SK-N-SH treated with all-trans-retinoic acid at 6 μM for 48 hours (cell line): ENCODE measurements around the gene SYCP2.
"Not testable (repeated sequence)": the region's sequence is repeated elsewhere in the genome, so short reads cannot be mapped to it uniquely, and the experiment has no call there.

Source experiments
- ATAC-seq: fragments of 200-7000 bp; cut with Tn5 transposase; 3 replicates; pipeline ENCODE4 v1.9.1; 2020; ENCODE audit warnings: mild to moderate bottlenecking, moderate library complexity
- ARNTL ChIP-seq: fragments of 450-650 bp; formaldehyde crosslinking; IDR thresholded peaks from 2 replicates; pipeline ENCODE4 v1.5.0; 2020; ENCODE audit warnings: low read depth, mild to moderate bottlenecking, moderate library complexity, borderline replicate concordance
- CSDC2 ChIP-seq: fragments of 250-450 bp; sonication (Bioruptor Pico); IDR thresholded peaks from 2 replicates; pipeline ENCODE4 v1.5.0; 2020; ENCODE audit warnings: mild to moderate bottlenecking, moderate library complexity
- CSRNP3 ChIP-seq: fragments of 250-450 bp; sonication (Bioruptor Pico); IDR thresholded peaks from 2 replicates; pipeline ENCODE4 v1.5.1; 2021; ENCODE audit warnings: mild to moderate bottlenecking, moderate library complexity
- ESRRG ChIP-seq: fragments of 250-450 bp; sonication (Bioruptor Pico); IDR thresholded peaks from 2 replicates; pipeline ENCODE4 v1.6.1; 2021; ENCODE audit warnings: mild to moderate bottlenecking
- PATZ1 ChIP-seq: fragments of 250-450 bp; sonication (Bioruptor Pico); IDR thresholded peaks from 2 replicates; pipeline ENCODE4 v1.8.0; 2020; ENCODE audit warnings: mild to moderate bottlenecking, moderate library complexity, borderline replicate concordance
- POU6F1 ChIP-seq: fragments of 250-450 bp; sonication (Bioruptor Pico); IDR thresholded peaks from 2 replicates; pipeline ENCODE4 v1.8.0; 2021; ENCODE audit warnings: low read depth, mild to moderate bottlenecking, moderate library complexity, borderline replicate concordance
- PPARA ChIP-seq: fragments of 250-450 bp; sonication (Bioruptor Pico); IDR thresholded peaks from 2 replicates; pipeline ENCODE4 v1.5.0; 2020; ENCODE audit warnings: mild to moderate bottlenecking, borderline replicate concordance
- RARB ChIP-seq: fragments of 250-450 bp; sonication (Bioruptor Pico); IDR thresholded peaks from 2 replicates; pipeline ENCODE4 v1.8.0; 2021; ENCODE audit warnings: mild to moderate bottlenecking, moderate library complexity
- SNAI2 ChIP-seq: fragments of 250-450 bp; sonication (Bioruptor Pico); IDR thresholded peaks from 2 replicates; pipeline ENCODE4 v1.5.0; 2020; ENCODE audit warnings: mild to moderate bottlenecking, moderate library complexity
- TOX ChIP-seq: fragments of 250-450 bp; sonication (Bioruptor Pico); IDR thresholded peaks from 2 replicates; pipeline ENCODE4 v1.8.0; 2021; ENCODE audit warnings: mild to moderate bottlenecking, moderate library complexity, borderline replicate concordance
- TSHZ2 ChIP-seq: fragments of 250-450 bp; sonication (Bioruptor Pico); IDR thresholded peaks from 2 replicates; pipeline ENCODE4 v1.5.0; 2020; ENCODE audit warnings: mild to moderate bottlenecking, moderate library complexity
- ZC3H10 ChIP-seq: fragments of 250-450 bp; sonication (Bioruptor Pico); IDR thresholded peaks from 2 replicates; pipeline ENCODE4 v1.5.1; 2021; ENCODE audit warnings: mild to moderate bottlenecking, moderate library complexity
- ZFP3 ChIP-seq: fragments of 250-450 bp; sonication (Bioruptor Pico); IDR thresholded peaks from 2 replicates; pipeline ENCODE4 v1.5.0; 2020; ENCODE audit warnings: mild to moderate bottlenecking, moderate library complexity
- ZNF565 ChIP-seq: fragments of 450-650 bp; formaldehyde crosslinking; conservative IDR thresholded peaks from 2 replicates; pipeline ENCODE4 v1.5.0; 2020; ENCODE audit warnings: low read depth, mild to moderate bottlenecking, moderate library complexity
- ZNF70 ChIP-seq: fragments of 450-650 bp; formaldehyde crosslinking; IDR thresholded peaks from 2 replicates; pipeline ENCODE4 v1.5.0; 2020; ENCODE audit warnings: mild to moderate bottlenecking, moderate library complexity

SYCP2 gene

GRCh38 chr20:59958626-59959025, 25.2 kb upstream of the SYCP2 start:
- ATAC-seq = no peak
- TF ChIP-seq ZNF70 (no peak), ZNF565 (CRISPR knock-in tag) (no peak), SNAI2 (no peak), PPARA (CRISPR knock-in tag) (no peak)

GRCh38 chr20:59958123-59958522, 24.7 kb upstream of the SYCP2 start, which contains the start of gene CDH26:
Gene CDH26 (plus strand): TSS chr20:59958423. CDS start chr20:59958727, 304 bp downstream.
- ATAC-seq = no peak
- TF ChIP-seq ZNF70 = no peak
- TF ChIP-seq ARNTL (CRISPR knock-in tag) = no peak
- no peak for TF ChIP-seq ZFP3
- no peak for TF ChIP-seq POU6F1 (CRISPR knock-in tag)
- no peak for TF ChIP-seq CSDC2 (CRISPR knock-in tag)
- no peak for TF ChIP-seq PPARA (CRISPR knock-in tag)
- TF ChIP-seq ESRRG = no peak
- TF ChIP-seq TSHZ2 (CRISPR knock-in tag) = no peak

GRCh38 chr20:59957568-59957967, 24.1 kb upstream of the SYCP2 start:
- ATAC-seq = not testable (repeated sequence)

GRCh38 chr20:59955131-59955796, 21.8 kb upstream of the SYCP2 start:
- no peak for TF ChIP-seq ARNTL (CRISPR knock-in tag)
- TF ChIP-seq ZFP3 = no peak
- no peak for TF ChIP-seq CSDC2 (CRISPR knock-in tag)
- no peak for TF ChIP-seq TOX (CRISPR knock-in tag)
- TF ChIP-seq ZC3H10 (CRISPR knock-in tag) = no peak
- TF ChIP-seq ESRRG = no peak
- TF ChIP-seq CSRNP3 (CRISPR knock-in tag) = no peak
- no peak for TF ChIP-seq ZNF70
- TF ChIP-seq POU6F1 (CRISPR knock-in tag) = no peak
- TF ChIP-seq ZNF565 (CRISPR knock-in tag) = no peak
- TF ChIP-seq, all 23 proteins: peak for 0
- peak; percentile 71 for ATAC-seq

GRCh38 chr20:59954718-59955117, 21.3 kb upstream of the SYCP2 start:
- TF ChIP-seq ZNF70 = no peak
- no peak for TF ChIP-seq RARB (CRISPR knock-in tag)
- TF ChIP-seq ARNTL (CRISPR knock-in tag) = no peak
- no peak for TF ChIP-seq CSDC2 (CRISPR knock-in tag)
- no peak for TF ChIP-seq SNAI2
- TF ChIP-seq PATZ1 (CRISPR knock-in tag) = no peak
- TF ChIP-seq ESRRG = no peak
- ATAC-seq = no peak
